Peyer's patch (tissue), 4 donors: ENCODE measurements around the gene MAGEB2.

Source experiments
- CTCF ChIP-seq, 6 experiments: fragments of 450-650 bp in 4 of 6; fragments of 200-600 bp in 2 of 6; sonication (generic) in 1 of 6; IDR thresholded peaks; one replicate each; pipeline ENCODE4 v1.5.1; 2017 to 2019; ENCODE audit warnings: antibody characterized with exemption in 6 of 6, mild to moderate bottlenecking in 3 of 6, moderate library complexity in 1 of 6
- POLR2A ChIP-seq, 2 donors: fragments of 450-650 bp; IDR thresholded peaks; one replicate each; pipeline ENCODE4 v1.5.1; 2017; ENCODE audit warnings: antibody characterized with exemption in 2 of 2, mild to moderate bottlenecking in 2 of 2, moderate library complexity in 2 of 2

DNA sequence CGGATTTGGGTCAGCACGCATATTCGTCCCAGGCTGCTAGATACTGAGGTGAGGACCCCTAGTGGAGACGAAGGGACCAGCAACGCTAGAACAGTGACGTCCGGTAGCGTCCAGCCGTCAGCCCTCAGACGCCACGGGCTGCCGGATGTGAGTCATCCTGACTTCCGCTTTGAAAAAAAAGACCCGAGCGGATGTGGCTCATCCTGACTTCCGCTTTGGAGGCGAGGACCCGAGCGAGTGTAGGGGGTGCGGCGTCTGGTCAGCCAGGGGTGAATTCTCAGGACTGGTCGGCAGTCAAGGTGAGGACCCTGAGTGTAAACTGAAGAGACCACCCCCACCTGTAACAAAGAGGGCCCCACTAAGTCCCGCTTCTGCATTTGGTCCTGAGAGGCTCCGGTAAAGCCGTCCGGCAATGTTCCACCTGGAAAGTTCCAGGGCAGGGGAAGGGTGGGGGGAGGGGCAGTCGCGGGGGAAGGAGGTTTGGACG lies at the start of gene MAGEB2:
- no peak for TF ChIP-seq CTCF (IDR thresholded peaks at IDR 0.05)
- no peak for TF ChIP-seq POLR2A (IDR thresholded peaks at IDR 0.05)
